DMS153 (cell line): Measurements from ENCODE around the gene SLC17A5.
"Not testable (repeated sequence)": the region's sequence is repeated elsewhere in the genome, so short reads cannot be mapped to it uniquely, and the experiment has no call there.

Experiments
- DNase-seq: peaks from one replicate; lab custom pipeline; 2025; lab: John Stamatoyannopoulos, UW

Gene SLC17A5

GRCh38 chr6:73613806-73614536 lies 39.8 kb downstream of the SLC17A5 start:
- no peak for DNase-seq

GRCh38 chr6:73612611-73613010 lies 41.2 kb downstream of the SLC17A5 start:
- DNase-seq = no peak

- peak; percentile 10 for DNase-seq
Measured at GRCh38 chr6:73610444-73611275, 43.1 kb downstream of the SLC17A5 start.

GRCh38 chr6:73608761-73609160 lies 45.0 kb downstream of the SLC17A5 start:
- DNase-seq = no peak

- DNase-seq = no peak
Measured at GRCh38 chr6:73606428-73606827, 47.4 kb downstream of the SLC17A5 start.

GRCh38 chr6:73604461-73604860 lies 49.3 kb downstream of the SLC17A5 start:
- no peak for DNase-seq

GRCh38 chr6:73604020-73604419 lies 49.8 kb downstream of the SLC17A5 start:
- no peak for DNase-seq

GRCh38 chr6:73586416-73586974 lies 67.3 kb downstream of the SLC17A5 start:
- DNase-seq = no peak

GRCh38 chr6:73585566-73586415 lies 68.0 kb downstream of the SLC17A5 start:
- peak; percentile 28 for DNase-seq

- no peak for DNase-seq
Measured at GRCh38 chr6:73581293-73581692, 72.5 kb downstream of the SLC17A5 start.

- DNase-seq = peak; percentile 10
Measured at GRCh38 chr6:73580247-73581149, 73.3 kb downstream of the SLC17A5 start.

GRCh38 chr6:73579851-73580246 lies 73.9 kb downstream of the SLC17A5 start:
- DNase-seq = no peak

- no peak for DNase-seq
Measured at GRCh38 chr6:73579389-73579788, 74.4 kb downstream of the SLC17A5 start.

GRCh38 chr6:73577676-73578075 lies 76.1 kb downstream of the SLC17A5 start:
- no peak for DNase-seq

GRCh38 chr6:73572531-73572930 lies 81.3 kb downstream of the SLC17A5 start:
- not testable (repeated sequence) for DNase-seq

GRCh38 chr6:73571218-73572181 lies 82.3 kb downstream of the SLC17A5 start:
- DNase-seq = not testable (repeated sequence)

GRCh38 chr6:73569121-73569520 lies 84.7 kb downstream of the SLC17A5 start:
- no peak for DNase-seq

- DNase-seq = no peak
Measured at GRCh38 chr6:73566954-73567591, 86.7 kb downstream of the SLC17A5 start.

GRCh38 chr6:73566486-73566871 lies 87.3 kb downstream of the SLC17A5 start:
- DNase-seq = not testable (repeated sequence)
